K562 (cell line): ENCODE results near the gene SLC16A10. TPM values are rescaled to one million over a fixed set of nuclear protein-coding genes. Genes with fewer than 3 reads are reported as not detected.
A peak's percentile ranks its signal among the peaks of the same experiment; 100 is the strongest.

ENCODE experiments used
- CBX2 ChIP-seq: fragments of 200-600 bp; sonication (generic); IDR thresholded peaks from one replicate; pipeline ENCODE4 v1.6.1; 2012; ENCODE audit warnings: mild to moderate bottlenecking, low read length, inconsistent platforms; ENCODE audit not compliant: insufficient read depth, poor library complexity, severe bottlenecking
- E2F6 ChIP-seq, 2 experiments: IDR thresholded peaks; 2 replicates each; pipeline ENCODE4 v1.6.1; 2011; ENCODE audit warnings: borderline replicate concordance in 1 of 2, control low read depth in 1 of 2, low read depth in 1 of 2, low read length in 1 of 2, mild to moderate bottlenecking in 1 of 2, mixed read lengths in 1 of 2, moderate library complexity in 1 of 2; ENCODE audit not compliant: insufficient read depth in 1 of 2, insufficient read length in 1 of 2, poor library complexity in 1 of 2, severe bottlenecking in 1 of 2; ENCODE audit errors: extremely low read depth in 1 of 2
- E4F1 ChIP-seq: fragments of 250-450 bp; sonication (Bioruptor Pico); IDR thresholded peaks from 2 replicates; pipeline ENCODE4 v1.5.0; 2021; ENCODE audit warnings: mild to moderate bottlenecking, borderline replicate concordance
- HNRNPLL ChIP-seq: fragments of 200-400 bp; formaldehyde crosslinking; IDR thresholded peaks from 2 replicates; pipeline ENCODE4 v1.6.1; 2017; ENCODE audit warnings: low read length, low read depth, mild to moderate bottlenecking; ENCODE audit not compliant: poor library complexity, severe bottlenecking
- MGA ChIP-seq: fragments of 450-650 bp; IDR thresholded peaks from 2 replicates; pipeline ENCODE4 v1.6.1; 2016; ENCODE audit warnings: mild to moderate bottlenecking, moderate library complexity
- PHTF2 ChIP-seq: fragments of 250-450 bp; sonication (Bioruptor Pico); IDR thresholded peaks from 2 replicates; pipeline ENCODE4 v1.5.0; 2021; ENCODE audit warnings: mild to moderate bottlenecking
- RBM34 ChIP-seq: fragments of 200-400 bp; formaldehyde crosslinking; IDR thresholded peaks from 2 replicates; pipeline ENCODE4 v1.6.1; 2018; ENCODE audit warnings: low read length, borderline replicate concordance; ENCODE audit not compliant: insufficient read depth
- SIX5 ChIP-seq, 2 experiments: IDR thresholded peaks; 2 replicates each; pipeline ENCODE4 v1.6.1; 2011; ENCODE audit warnings: low read length in 2 of 2, borderline replicate concordance in 1 of 2, low read depth in 1 of 2, mild to moderate bottlenecking in 1 of 2, moderate library complexity in 1 of 2; ENCODE audit not compliant: insufficient read depth in 1 of 2
- ZNF174 ChIP-seq: fragments of 250-450 bp; sonication (Bioruptor Pico); IDR thresholded peaks from 2 replicates; pipeline ENCODE4 v1.4.0; 2020; ENCODE audit warnings: mild to moderate bottlenecking
- ZNF436 ChIP-seq: fragments of 250-450, 450-650 bp; sonication (Bioruptor Pico); formaldehyde crosslinking; IDR thresholded peaks from 2 replicates; pipeline ENCODE4 v1.7.0; 2020; ENCODE audit warnings: mild to moderate bottlenecking
- polyA plus RNA-seq, 8 experiments: library from polyadenylated mRNA; depleted of rRNA in 4 of 8; stranded (reverse) in 5 of 8; unstranded in 3 of 8; fragments of >200 nt; fragmentation: Nextera tagmentation in 2 of 8; fragmentation: Illumina TruSeq in 1 of 8; extraction: Ambion mirVana in 2 of 8; extraction: Trizol in 1 of 8; gene quantifications; 2 replicates each; pipeline versions ENCODE4 v1.2.1 to v1.2.3, GENCODE V29; 2011 to 2014; ENCODE audit warnings: inconsistent platforms in 1 of 8, missing spikeins in 1 of 8
- total RNA-seq, 7 experiments: library from RNA; depleted of rRNA in 6 of 7; stranded (reverse); fragments of >200 nt in 6 of 7; fragmentation: Illumina TruSeq in 2 of 7; extraction: Trizol in 2 of 7; gene quantifications; 2 replicates each; pipeline versions ENCODE4 v1.2.1 to v1.2.3, GENCODE V29; 2011 to 2021; ENCODE audit warnings: low replicate concordance in 1 of 7

SLC16A10 gene
- total and polyA plus RNA-seq, 9 of the 15 experiments (the other 6 are each of a cell fraction or from before 2014, with no cell fraction given): 0.02 to 0.54 (median 0.24) TPM; not detected in 4

GRCh38 chr6:111259089-111259831 lies 172.0 kb downstream of the SLC16A10 start (continued):
- TF ChIP-seq MGA: peak; percentile 96
- TF ChIP-seq RBM34: no peak
- peak; percentile 82 to 92 for TF ChIP-seq E2F6 (IDR thresholded peaks at IDR 0.05; ENCODE audit: borderline replicate concordance in 1 of 2, extremely low read depth in 1 of 2, insufficient read depth in 1 of 2, insufficient read length in 1 of 2, low read depth in 1 of 2, low read length in 1 of 2, poor library complexity in 1 of 2, severe bottlenecking in 1 of 2)
- no peak for TF ChIP-seq SIX5 (IDR thresholded peaks at IDR 0.05; ENCODE audit: borderline replicate concordance in 1 of 2, insufficient read depth in 1 of 2, low read depth in 1 of 2, low read length in 2 of 2)
- no peak for TF ChIP-seq ZNF174 (CRISPR knock-in tag)
- no peak for TF ChIP-seq ZNF436 (CRISPR knock-in tag)
- TF ChIP-seq PHTF2 (CRISPR knock-in tag): no peak
- TF ChIP-seq HNRNPLL: peak; percentile 63
- TF ChIP-seq CBX2: no peak
- TF ChIP-seq E4F1: no peak
